CD4-positive, alpha-beta T cell treated with Interleukin-4 for 1 hour (primary cell): ENCODE data around the gene SORCS2.

ENCODE experiments used
- DNase-seq, 2 donors: peaks; one replicate each; pipeline ENCODE4 v3.0.0-alpha.2; 2020 to 2022

SORCS2 gene

DNA sequence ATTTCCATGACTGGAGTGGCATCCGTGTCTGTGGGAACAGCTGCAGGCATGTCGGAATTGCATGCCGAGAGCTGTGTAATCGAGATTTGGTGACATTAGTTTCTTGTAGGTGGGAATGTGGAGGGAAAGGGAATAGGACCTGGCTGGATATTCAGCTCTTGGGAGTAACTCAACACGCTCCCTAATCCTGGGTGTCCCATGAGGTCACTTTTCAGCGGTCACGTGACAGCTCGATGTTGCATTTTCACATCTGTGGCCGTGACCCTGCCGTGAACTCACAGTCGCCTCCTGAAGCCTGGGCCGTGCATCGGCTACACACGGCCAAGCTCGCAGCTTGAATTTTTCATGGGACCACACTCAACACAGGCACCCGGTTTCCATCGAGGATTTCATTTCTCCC lies 268.2 kb downstream of the SORCS2 start:
- no peak for DNase-seq

DNA sequence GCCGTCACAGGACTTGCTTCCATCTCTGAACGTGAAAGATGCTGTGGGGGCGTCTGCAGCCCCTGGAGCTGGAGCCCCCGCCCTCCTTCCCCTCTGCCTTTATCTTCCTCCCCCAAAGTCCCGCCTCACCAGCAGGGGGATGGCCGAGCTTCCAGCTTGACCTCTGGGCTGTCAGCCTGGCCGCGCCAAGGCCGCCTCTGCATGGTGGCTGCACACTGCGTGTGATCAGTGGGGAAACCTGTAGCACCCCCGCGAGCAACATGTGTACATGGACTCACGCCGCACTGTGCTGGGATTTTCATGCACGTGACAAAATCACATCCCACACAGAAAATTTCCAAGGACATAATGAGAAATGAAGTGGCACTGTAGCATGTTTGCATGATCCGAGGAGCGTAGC lies 268.9 kb downstream of the SORCS2 start:
- no peak for DNase-seq

DNA sequence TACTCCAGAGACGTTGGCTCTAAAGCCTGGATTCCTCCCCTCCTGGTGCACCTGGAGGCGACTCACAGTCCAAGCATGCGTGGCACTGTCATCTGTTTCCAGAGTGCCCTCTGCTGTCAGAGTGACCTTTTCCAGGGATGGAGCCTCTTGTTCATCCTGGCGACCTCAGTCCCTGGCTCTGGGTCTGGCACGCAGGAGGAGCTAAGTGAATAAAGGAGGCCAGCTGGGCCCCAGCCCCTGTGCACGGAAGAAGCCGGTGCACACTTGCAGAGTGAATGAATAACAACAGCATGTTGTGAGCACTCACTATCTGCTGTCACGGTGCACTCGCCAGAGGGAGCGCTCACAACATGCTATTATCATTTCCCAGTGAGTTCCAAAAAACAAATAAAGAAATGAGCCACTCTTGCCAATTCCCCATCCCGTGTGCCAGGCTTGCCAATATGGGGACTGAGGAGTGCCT lies 270.2 kb downstream of the SORCS2 start:
- DNase-seq: no peak

DNA sequence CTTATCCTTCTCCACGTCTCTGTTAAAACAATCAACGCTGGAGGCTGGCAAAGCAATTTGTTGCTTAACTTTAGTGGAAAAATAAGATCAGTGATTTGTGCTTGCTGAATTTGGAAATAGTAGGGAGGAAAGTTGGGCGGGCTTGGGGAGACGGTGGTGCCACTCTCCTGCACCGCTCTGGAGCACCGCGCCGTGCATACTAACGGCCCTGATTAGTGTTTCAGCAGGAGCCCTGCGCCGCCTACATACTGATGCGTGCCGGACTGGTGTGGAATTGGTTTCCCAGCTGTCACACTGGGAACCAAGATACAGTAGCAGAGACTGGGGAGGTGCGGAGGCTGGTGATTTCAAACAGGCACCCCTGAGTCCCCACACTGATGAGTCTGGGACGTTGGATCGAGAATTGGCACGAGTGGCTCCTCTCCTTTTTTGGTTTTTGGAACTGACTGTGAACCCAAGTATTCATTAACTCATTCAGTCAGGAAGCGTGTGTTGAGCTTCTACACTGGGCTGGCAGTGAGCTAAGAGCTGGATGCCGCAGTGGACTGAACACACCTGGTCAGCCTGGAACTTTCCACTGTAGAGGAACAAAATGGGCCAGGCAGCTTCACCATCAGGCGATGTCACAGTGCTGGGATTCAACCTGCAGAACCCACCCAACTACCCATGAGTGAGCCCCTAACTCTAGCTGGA lies 271.4 kb downstream of the SORCS2 start:
- DNase-seq: no peak

DNA sequence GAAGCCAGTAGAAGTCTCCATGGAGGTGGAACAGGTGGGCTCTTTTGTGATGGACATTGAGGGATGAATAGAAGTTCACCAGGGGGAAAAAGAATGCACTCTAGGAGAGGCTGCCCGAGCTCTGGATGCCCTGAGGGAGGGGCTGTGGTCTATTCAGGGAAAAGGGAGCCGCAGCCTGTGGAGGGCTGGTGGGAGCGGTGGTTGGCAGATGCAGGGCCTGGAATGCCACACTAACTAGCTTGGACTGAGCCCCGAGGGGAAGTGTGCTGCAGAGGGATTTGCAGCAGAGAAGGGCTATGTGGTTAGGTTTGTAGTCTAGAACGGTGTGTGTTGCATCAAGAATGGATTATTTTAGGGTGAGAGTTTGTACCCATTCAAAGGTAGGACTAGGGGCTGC lies 271.9 kb downstream of the SORCS2 start:
- no peak for DNase-seq

DNA sequence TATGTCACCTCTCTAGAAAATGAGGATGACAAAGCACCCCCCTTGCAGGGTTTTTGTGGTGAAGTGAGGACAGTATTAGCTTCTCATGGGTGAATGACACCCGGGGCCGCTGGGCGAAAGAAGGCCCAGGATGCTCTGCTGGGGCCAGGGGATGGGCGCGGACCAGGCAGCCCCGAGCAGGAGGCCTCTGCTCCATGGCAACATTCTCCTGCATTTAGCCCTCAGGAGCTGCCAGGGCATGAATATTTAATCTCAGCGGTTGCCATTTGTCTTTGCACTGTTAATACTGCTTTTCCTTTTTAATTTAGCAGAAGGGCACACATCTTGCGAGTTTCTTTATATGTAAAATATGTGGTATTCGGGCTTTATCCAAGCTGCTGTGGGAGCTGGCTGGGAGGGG lies 272.7 kb downstream of the SORCS2 start:
- no peak for DNase-seq

DNA sequence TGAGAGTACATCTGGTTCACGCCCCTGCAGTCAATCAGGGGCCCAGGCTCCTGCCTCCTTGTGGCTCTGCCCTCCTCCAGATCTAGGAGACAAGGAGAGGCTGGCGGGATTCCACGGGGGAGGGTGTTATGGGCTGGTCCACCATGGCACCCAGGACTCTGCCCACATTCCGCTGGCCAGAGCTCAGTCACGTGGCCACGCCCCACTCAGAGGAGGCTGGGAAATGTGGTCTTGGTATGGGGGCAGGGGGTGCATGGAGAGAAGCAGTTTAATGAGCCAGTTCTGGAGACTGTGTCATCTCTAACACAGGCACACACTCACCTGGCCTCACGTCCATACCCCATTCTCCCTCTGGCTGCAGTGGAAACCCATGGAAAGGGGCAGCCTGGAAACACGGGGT lies 273.9 kb downstream of the SORCS2 start:
- DNase-seq: no peak

DNA sequence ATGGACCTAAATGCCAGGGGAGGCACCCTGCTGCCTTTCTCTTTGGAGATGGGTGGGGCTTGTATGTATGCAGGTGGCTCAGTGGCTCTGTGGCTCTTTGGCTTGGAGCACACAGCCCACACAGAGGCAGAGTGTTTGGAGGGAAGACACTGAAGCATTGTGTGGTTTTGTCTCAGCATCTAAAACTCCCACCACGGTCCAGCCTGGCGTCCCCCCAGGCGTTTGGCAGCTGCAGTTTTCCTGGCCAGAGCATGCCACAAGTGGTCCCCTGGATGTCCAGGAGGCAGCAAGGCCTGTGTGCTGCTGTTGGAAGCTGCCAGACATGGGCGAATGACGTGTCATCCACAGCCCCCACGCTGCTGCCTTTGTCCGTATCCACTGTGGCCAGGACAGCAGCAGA lies 274.6 kb downstream of the SORCS2 start:
- no peak for DNase-seq

DNA sequence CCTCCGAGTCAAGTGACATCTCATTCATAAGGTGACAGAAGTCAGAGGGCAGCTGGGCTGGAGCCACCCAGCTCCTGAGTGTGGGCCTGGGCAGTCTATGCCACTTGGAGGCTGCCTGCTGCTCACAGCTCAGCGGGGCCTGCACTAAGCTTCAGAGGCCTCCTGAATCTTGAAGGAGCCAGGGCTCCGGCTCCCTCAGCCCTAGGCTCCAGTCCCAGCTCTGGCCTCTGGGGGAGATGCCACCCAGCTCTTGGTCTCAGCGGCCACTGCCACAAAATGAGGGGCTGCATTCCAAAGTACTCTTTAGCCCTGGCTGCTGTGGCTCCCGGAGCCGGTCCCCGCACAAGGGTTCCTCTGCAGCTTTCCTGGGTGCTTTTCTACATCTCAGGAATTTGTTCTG lies 275.1 kb downstream of the SORCS2 start:
- no peak for DNase-seq

DNA sequence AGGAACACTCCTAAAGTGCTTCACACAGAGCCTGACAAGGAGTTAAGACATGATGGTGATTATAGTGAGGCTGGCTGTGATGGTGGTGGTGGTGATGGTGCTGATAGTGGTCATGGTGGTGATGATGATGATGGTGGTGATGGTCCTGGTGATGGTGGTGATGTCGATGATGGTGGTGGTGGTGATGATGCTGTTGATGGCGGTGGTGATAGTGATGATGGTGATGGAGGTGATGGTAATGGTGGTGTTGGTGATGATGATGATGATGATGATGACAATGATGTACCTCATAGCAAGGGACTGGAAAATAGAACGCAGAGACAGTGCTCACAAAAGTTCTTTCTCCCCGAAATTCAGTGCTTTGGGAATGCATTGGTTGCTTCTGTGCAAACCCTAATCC lies 276.7 kb downstream of the SORCS2 start:
- DNase-seq: no peak

DNA sequence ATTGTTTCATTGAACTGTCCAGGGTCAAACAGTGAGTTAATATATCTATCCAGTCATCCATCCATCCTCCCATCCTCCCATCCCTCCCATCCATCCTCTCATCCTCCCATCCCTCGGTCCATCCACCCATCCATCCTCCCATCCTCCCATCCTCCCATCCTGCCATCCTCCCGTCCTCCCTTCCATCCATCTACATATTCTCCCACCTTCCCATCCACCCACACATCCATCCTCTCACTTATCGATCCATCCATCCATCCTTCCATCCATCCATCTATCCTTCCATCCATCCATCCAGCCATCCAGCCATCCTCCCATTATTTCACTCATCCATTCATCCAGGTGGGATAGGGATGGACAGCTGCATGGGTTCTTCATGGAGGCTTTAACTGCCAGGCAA lies 277.8 kb downstream of the SORCS2 start:
- DNase-seq: no peak

DNA sequence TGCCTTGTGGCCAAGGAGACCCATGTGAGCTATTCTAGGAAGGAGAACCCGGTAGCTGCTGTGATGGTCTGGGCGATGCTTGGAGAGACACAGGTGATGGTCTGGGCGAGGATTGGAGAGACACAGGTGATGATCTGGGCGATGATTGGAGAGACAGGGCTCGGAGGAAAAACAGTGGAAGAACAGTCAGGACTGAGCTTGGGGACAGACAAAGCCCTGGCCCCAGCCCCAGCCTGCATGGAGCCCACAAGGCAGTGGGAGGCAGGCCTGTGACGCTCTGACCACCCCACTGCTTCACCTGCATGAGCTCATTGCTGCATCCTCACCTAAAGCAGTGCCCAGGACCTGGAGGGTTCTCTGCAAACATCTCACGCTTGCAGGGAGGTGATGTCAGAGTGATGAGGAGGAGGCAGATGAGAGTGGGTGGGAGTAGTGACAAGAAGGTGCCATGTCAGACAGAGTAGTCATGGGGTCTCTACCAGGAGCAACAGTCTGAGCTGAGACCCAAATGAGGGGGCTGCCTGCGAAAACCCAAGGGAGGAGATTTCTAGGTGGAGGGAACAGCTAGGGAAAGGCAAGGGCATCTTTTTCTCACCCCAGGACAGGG lies 278.3 kb downstream of the SORCS2 start:
- DNase-seq: no peak

DNA sequence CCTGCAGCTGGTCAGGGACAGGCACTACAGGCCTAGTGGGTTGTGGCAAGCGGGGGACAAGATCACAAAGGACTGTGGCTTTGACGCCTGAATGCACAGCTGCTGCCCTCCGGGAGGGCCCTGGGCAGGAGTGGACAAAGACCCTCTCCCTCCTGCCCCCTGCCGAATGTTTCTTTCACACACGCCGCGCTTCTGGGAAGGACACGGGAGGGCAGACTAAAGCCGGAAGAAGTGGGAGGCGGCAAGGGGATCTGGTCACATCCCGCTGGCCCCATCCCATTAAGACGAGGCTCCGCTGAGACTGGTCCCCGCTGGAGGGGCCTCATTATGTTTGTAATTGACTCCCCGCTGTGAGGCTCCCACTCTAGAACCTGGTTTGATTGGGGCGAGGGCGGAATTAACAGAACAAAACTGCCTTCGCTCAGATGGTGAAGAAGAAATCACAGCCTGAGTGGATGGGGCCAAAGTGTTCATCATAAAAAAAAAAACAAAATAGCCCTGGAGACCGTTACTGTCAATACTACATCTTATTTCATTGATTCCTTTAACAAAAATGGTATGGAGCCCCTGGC lies 280.2 kb downstream of the SORCS2 start:
- no peak for DNase-seq

DNA sequence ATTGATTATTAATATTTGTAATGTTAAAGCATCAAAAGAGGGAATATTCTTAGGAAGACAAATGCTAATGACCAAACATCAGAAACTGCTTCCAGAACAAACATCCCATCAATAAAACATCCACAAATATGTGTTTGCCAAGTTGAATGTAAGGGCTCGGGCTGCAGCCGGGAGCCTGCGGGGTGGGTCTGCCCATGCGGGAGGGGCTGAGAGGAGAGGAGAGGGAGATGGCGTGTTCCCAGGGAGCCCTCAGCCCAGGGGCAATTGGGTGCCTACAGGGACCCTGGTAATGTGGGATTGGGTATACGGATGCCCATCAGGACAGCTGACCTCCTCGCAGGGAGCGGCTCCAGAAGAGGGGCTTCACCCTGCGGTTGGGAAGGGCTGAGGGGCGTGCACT lies 280.7 kb downstream of the SORCS2 start:
- DNase-seq: no peak

DNA sequence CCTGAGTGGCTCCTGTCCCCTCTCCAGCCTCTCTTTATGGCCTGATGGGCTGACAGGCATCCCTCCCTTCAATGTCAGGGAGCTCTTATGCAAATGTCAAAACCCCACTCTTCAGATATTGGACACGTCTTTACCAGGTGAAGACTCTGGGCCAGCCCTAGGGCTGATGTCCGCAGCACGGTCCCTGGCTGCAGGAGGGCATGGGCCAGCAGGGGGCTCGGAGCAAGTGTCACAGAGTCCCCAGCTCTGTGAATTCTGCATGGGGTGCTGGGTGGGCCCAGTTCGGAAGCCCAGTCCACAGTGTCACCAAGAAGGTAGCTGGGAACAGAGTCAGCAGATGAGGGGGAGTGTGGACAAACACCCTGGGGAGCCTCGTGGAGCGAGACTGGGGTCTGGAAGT lies 282.0 kb downstream of the SORCS2 start:
- no peak for DNase-seq

DNA sequence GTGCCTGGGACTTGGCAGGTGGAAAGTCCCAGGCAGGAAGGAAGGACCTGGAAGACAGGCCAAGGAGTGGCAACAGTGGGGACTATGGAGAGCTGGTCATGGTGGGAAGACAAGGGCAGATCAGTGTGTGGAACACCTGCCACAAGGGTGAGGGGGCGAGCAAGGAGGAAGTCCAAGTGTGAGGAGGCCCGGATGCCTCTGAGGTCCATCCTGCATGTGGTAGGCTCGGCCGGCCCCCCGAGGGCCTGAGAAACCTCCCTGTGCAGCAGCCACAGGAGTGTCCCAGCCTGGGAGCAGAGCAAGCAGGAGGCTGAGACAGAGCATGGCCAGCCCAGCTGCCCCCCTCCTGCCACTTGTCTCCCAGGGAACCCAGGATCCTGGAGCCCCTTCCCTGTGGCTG lies 282.9 kb downstream of the SORCS2 start:
- DNase-seq: no peak

DNA sequence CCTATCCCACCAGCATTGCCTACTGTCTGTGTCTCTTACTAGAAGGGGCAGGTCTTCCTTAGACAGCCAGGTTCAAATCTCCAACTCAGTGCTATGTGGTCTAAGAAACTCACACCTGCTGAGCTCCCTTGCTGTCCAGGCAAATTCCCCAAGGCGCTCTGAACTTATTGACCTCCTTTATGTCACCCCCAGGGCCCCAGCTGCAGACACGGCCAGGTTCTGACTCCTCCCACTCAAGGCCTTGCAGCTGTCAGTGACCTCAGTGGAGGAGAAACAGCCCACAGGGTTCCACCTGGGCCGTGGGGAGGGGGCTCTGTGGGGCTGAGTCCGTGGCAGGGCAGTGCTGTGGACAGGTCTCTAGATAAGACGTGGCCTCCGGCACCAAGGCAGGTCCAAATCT lies 284.5 kb downstream of the SORCS2 start:
- DNase-seq: no peak

DNA sequence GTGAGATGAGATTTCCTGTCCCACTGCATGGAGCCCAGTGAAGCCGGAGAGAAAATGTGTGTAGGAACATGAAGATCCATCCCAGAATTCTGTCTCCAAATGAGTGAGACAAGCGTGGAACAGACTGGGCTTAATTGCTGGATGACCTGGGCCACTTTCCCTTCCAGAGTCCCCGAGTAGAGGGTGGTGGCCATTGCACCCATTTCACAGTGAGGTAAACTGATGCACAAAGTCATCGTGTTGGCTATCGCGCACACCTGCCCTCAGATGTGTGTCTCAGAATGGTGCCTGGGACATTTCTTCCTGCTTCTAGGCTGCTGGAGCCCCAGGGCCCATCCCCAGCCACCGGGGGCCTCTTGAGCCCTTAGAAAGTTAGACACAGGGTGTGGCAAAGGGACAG lies 285.4 kb downstream of the SORCS2 start:
- no peak for DNase-seq

DNA sequence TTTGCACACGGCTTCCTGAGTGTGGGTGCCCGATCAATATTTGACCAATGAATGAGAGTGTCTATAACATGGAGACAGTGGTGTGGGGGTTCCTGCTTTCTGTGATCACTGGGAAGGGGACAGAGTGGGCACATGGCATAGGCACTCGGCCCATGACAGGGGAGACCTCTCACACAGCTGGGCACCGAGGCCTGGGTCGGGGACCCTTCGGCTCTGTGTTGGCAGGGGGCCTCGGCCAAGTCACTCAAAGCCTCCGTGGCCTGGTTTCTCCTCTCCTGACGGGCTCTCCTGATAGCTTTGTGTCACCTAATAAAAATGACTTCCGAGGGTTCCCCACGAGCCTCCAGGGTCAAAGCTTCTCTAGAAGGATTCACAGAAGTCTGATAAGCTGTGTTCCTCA lies 286.3 kb downstream of the SORCS2 start:
- no peak for DNase-seq

DNA sequence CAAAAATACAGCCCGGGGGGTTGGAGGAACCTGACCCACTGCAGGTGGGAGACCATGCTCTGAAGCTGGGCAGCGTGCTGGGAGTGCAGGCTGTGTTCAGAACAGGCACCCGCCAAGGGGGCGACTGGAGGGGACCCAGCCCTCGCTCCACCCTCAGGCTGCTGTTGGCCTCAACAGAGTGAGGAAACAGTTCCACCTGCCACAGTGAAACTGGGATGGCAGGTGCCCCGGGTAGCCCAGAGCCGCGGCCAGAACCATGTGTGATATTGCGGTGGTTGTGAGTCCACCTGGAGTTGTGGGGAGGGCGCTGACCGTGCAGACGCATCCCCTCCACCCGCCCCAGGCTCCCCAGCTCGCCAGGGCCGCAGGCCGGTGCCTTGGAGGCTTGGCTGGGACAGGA lies 288.1 kb downstream of the SORCS2 start:
- no peak for DNase-seq

DNA sequence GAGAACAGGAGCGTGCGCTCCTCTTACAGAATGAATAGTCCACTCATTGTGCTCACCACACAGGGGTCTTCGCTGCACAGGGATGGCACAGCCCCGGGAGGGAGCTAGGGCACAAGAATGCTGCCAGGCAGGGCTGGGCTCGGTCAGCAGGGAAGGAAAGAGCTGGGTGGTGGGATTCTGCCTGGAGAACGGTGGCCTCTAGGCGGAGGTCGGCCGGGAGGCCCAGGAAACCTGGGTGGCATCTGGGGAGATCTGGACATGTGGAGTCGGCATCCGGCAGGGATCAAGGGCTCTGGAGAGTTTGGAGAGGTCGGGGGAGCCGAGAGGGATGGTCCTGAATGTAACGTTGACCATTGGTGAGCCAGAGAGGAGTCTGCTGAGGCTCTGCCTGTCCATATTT lies 288.9 kb downstream of the SORCS2 start:
- no peak for DNase-seq

DNA sequence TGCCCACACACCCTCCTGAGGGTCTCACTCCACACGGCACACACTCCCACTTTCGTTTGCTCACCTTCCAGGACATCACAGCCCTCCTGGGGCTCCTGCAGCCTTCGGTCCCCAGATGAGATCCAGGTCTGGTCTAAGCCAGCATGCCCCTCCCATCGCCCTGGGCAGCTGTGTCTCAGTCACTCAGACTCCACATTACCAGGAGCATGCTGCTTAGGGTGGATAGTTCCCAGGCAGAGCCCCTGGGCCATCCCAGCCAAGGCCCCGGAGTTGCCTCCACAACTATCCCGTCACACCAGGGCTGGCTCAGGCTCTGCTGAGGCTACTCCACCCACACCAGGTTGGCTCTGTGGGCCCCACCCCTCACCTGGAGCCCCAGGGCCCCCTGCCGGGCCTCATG lies 292.8 kb downstream of the SORCS2 start:
- DNase-seq: no peak

DNA sequence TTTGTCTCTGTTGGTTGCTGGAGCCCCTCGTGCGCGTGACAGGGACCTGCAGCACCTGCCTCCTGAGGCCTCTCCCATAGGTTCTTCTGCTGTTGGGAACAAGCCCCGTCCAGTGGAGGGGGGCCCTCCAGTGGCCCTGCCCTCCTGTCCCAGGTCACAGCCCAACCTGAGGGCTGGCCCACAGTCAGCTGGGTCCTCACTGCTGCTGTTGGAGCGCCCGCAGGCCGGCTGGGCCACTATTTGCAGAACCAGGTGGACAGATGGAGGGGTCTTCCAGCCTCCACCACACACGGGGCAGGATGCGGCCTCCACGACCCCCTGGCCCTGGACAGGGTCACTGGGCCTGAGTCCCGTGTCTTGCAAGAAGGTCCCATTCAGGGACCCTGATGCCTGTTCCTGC lies 293.8 kb downstream of the SORCS2 start:
- DNase-seq: no peak

DNA sequence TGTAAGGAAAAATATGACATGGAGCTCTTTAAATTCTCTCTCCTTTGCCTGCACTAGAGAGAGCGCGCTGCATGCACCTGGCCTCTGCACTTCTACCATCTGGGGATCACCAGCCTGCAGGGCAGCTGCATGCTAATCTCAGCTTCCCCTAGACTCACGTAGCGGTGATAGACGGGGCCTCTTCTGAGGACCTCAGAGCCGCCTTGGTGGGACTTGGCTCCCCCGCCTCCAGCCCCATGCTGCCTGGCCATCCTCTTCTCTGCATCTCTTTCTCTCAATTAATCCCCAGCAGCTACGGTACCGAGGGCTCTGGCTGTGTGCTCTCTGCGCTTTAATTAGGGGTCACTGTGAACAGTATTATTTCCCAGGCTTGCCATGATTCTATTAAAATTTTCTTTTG lies 295.2 kb downstream of the SORCS2 start:
- DNase-seq: no peak
